ENCODE data around the gene GLIS2.

The GLIS2 gene

GRCh38 chr16:4344983-4345835, 29.3 kb downstream of the GLIS2 start:
- H3K27ac ChIP-seq = peak overlapping the region; percentile 98

DNA sequence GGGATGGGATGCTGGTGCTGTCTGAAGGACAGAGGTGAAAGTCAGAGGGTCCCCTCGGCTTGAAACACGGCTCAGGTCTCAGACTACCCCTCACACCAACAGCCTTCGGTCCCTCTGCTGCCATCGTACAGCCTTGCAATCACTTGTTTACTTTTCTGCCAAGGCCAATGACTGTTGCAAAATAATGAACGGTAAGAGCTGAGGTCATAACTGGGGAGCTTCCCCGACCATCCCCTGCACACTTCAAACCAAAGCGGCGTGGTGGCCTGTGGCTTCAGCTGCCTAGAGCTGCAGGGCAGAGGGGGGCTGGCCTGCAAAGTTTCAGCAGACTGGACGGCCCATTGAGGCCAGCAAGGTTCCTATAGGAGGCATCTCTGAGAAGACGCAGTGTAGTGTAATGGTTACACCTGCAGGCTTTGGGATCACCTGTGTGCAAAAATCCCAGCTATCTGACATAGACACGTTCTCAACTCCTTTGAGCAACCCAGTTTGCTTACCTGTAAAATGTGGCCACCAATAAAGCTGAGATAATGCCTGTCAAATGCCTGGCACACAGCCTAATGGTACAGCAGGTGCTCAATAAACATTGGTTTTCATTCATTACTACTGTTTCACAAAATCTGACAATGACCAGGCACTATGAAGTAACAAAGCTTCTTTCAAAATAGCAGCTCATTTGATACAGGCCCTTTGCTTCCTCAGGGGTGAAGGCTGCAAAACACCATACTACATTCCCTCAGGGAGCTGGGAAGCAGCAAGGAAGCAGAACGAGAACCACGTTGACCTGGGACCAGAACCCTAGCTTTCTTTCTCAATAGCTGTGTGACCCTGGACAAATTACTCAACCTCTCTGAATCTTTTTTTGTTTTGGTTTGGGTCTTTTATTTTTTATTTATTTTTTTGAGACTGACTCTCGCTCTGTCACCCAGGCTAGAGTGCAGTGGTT, 30.2 kb downstream of the GLIS2 start:
- peaks cover 63 to 64% of the 10 kb centered on the region in 2 experiments for H3K4me1 ChIP-seq (ENCODE audit: control insufficient read depth in 1 of 2, insufficient read depth in 1 of 2, low read depth in 1 of 2, low read length in 1 of 2)
- TF ChIP-seq, protein P1, sequence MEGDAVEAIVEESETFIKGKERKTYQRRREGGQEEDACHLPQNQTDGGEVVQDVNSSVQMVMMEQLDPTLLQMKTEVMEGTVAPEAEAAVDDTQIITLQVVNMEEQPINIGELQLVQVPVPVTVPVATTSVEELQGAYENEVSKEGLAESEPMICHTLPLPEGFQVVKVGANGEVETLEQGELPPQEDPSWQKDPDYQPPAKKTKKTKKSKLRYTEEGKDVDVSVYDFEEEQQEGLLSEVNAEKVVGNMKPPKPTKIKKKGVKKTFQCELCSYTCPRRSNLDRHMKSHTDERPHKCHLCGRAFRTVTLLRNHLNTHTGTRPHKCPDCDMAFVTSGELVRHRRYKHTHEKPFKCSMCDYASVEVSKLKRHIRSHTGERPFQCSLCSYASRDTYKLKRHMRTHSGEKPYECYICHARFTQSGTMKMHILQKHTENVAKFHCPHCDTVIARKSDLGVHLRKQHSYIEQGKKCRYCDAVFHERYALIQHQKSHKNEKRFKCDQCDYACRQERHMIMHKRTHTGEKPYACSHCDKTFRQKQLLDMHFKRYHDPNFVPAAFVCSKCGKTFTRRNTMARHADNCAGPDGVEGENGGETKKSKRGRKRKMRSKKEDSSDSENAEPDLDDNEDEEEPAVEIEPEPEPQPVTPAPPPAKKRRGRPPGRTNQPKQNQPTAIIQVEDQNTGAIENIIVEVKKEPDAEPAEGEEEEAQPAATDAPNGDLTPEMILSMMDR (IDR thresholded peaks at IDR 0.05) = peak; percentile 21
- no peaks in the 10 kb centered on the region for H3K27me3 ChIP-seq
- peak overlapping the region; percentile 98 for H3K27ac ChIP-seq
- peaks cover 9% of the 10 kb centered on the region for H3K36me3 ChIP-seq
- no peaks in the 10 kb centered on the region for H3K9me3 ChIP-seq
- peak overlapping the region; percentile 63 to 65 for H3K4me3 ChIP-seq (ENCODE audit: low read depth in 1 of 2, low read length in 1 of 2)

More at GRCh38 chr16:4344983-4345835, 29.3 kb downstream of the GLIS2 start:
- Histone ChIP-seq H3K36me3 (peaks cover 18% of the 10 kb centered on the region), H3K27me3 (no peaks in the 10 kb centered on the region), H3K9me3 (no peaks in the 10 kb centered on the region), H3K4me1 (ENCODE audit: control insufficient read depth in 1 of 2, insufficient read depth in 1 of 2, low read depth in 1 of 2, low read length in 1 of 2) (peaks cover 55 to 57% of the 10 kb centered on the region in 2 experiments), H3K4me3 (ENCODE audit: low read depth in 1 of 2, low read length in 1 of 2) (peak overlapping the region; percentile 63 to 65)
- TF ChIP-seq, protein P1 (IDR thresholded peaks at IDR 0.05) = no peak

DNA sequence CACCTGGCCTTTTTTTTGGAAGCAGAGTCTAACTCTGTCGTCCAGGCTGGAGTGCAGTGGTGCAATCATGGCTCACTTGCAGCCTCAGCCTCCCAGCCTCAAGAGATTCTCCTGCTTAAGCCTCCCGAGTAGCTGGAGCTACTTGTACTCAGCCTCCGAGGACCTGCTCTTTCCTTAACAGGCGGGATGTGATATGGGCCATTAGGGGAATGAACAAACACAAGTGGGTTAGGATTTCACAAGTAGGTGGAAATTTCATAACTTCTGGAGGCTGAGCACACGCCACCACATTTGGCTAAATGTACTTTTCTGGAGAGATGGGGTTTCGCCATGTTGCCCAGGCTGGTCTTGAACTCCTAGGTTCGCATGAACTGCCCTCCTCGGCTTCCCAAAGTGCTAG, 31.1 kb downstream of the GLIS2 start:
- H3K4me3 ChIP-seq (ENCODE audit: low read depth in 1 of 2, low read length in 1 of 2) = peak overlapping the region; percentile 63 to 65

DNA sequence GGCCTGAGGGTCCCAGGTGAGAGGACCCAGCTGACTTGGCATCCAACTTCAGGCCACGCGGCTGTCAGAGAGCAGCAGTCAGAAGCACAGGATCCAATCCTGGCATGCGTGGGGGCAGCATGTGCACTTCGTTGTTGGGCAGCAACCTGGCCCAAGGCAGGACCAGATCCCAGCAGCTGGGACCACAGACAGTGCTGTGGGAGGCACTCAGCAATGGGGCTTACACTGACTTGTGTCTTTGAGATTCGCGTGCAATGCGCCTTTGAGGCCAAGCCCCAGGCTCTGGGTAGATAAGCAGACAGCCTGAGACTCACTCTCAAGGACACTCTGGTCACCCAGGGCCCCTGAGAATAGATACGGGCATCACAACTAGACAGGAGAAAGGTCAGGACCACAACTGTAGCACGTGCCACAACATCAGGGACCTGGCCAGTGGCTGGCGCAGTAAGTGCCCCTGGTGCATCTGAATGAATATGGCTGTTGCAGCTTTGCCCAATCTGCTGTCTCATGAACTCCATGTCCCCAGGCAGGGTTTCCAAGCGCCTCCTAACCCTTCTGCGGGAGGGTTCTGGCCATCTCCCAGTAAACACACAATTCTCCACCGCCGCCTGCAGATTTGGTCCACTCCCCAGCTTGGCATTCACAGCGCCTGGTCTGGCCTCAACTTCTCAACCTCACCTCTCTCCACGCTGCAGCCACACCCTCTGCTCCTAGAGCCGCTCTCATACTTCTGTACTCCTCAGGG, 32.1 kb downstream of the GLIS2 start:
- TF ChIP-seq, protein P1 (IDR thresholded peaks at IDR 0.05) = no peak
- H3K27ac ChIP-seq = peak overlapping the region; percentile 98

More for the DNA sequence above, 31.1 kb downstream of the GLIS2 start:
- TF ChIP-seq, protein P1 (IDR thresholded peaks at IDR 0.05) = no peak
- no peaks in the 10 kb centered on the region for H3K9me3 ChIP-seq
- peaks cover 68 to 72% of the 10 kb centered on the region in 2 experiments for H3K4me1 ChIP-seq (ENCODE audit: control insufficient read depth in 1 of 2, insufficient read depth in 1 of 2, low read depth in 1 of 2, low read length in 1 of 2)
- H3K27ac ChIP-seq = peak overlapping the region; percentile 98
- peaks cover 5% of the 10 kb centered on the region for H3K36me3 ChIP-seq
- H3K27me3 ChIP-seq = no peaks in the 10 kb centered on the region

DNA sequence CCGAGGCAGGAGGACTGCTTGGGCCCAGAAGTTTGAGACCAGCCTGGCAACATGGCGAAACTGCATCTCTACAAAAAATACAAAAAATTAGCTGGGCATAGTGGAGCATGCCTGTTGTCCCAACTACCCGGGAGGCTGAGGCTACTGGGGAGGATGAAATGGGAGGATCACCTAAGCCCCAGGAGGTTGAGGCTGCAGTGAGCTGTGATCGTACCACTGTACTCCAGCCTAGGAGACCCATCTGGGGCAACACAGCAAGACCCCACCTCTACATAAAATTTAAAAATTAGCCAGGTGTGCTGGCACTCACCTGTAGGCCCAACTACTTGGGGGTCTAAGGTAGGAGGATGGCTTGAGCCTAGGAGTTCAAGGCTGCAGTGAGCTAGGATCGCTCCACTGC, 33.5 kb downstream of the GLIS2 start:
- no peaks in the 10 kb centered on the region for H3K9me3 ChIP-seq
- no peak overlapping the region for H3K4me3 ChIP-seq (ENCODE audit: low read depth in 1 of 2, low read length in 1 of 2)
- H3K4me1 ChIP-seq (ENCODE audit: control insufficient read depth in 1 of 2, insufficient read depth in 1 of 2, low read depth in 1 of 2, low read length in 1 of 2) = peaks cover 69 to 72% of the 10 kb centered on the region in 2 experiments
- peak overlapping the region; percentile 55 for H3K27ac ChIP-seq
- TF ChIP-seq, protein P1 (IDR thresholded peaks at IDR 0.05) = no peak
- no peaks in the 10 kb centered on the region for H3K27me3 ChIP-seq
- H3K36me3 ChIP-seq = peaks cover 15% of the 10 kb centered on the region

More for the DNA sequence above, 32.1 kb downstream of the GLIS2 start:
- Histone ChIP-seq H3K4me3 (ENCODE audit: low read depth in 1 of 2, low read length in 1 of 2) (peak overlapping the region; percentile 63 to 65), H3K4me1 (ENCODE audit: control insufficient read depth in 1 of 2, insufficient read depth in 1 of 2, low read depth in 1 of 2, low read length in 1 of 2) (peaks cover 68 to 72% of the 10 kb centered on the region in 2 experiments), H3K27me3 (no peaks in the 10 kb centered on the region), H3K9me3 (no peaks in the 10 kb centered on the region), H3K36me3 (peaks cover 6% of the 10 kb centered on the region)

All from neutrophil (primary cell).